Endothelial cell of umbilical vein (primary cell): ENCODE measurements around the gene CTNNA2. TPM values are rescaled to one million over a fixed set of nuclear protein-coding genes. Genes with fewer than 3 reads are reported as not detected.

ENCODE experiments used
- BruUV-seq: library from RNA; stranded (reverse); fragments of 400-500 nt; replicated peaks from 2 replicates; lab custom pipeline; 2021; lab: Mats Ljungman, UMichigan
- CTCF ChIA-PET: fragments of 300-600, 350-600 bp; sonication (Branson Sonifier 250); formaldehyde crosslinking; loops from one replicate; lab custom pipeline; 2021; ENCODE audit warnings: antibody characterized with exemption, inconsistent platforms; lab: Charles Lee
- POLR2A ChIA-PET: fragments of 300-600, 350-600 bp; sonication (Branson Sonifier 250); formaldehyde crosslinking; loops from one replicate; lab custom pipeline; 2021; ENCODE audit warnings: antibody characterized with exemption, inconsistent platforms; lab: Charles Lee
- DNase-seq: peaks from one replicate; pipeline ENCODE4 v3.0.0-alpha.2; 2011; ENCODE audit warnings: low read depth, low spot score
- FAIRE-seq: peaks from 2 replicates; lab custom pipeline; 2011; peaks lifted over from hg19 to GRCh38; lab: Jason Lieb, UNC
- H2AFZ ChIP-seq: 2 replicates; pipeline ENCODE4 v1.6.0; 2012; ENCODE audit warnings: low read depth, low read length, control low read depth, inconsistent platforms
- H3K27ac ChIP-seq: 2 replicates; pipeline ENCODE4 v1.5.1; 2011; ENCODE audit warnings: low read depth, mild to moderate bottlenecking, control low read depth, low read length, moderate library complexity; ENCODE audit not compliant: insufficient read depth
- H3K27me3 ChIP-seq, 2 experiments: 2 replicates each; pipeline versions ENCODE4 v1.6.0 to v1.6.1; 2011; ENCODE audit warnings: low read length in 2 of 2, mixed read lengths in 1 of 2; ENCODE audit not compliant: control insufficient read depth in 2 of 2, insufficient read depth in 2 of 2
- H3K36me3 ChIP-seq, 2 experiments: 2 replicates in 1 of 2; 3 replicates in 1 of 2; pipeline ENCODE4 v1.5.1; 2011; ENCODE audit warnings: low read length in 2 of 2, mild to moderate bottlenecking in 1 of 2, moderate library complexity in 1 of 2; ENCODE audit not compliant: control insufficient read depth in 2 of 2, insufficient read depth in 2 of 2; ENCODE audit errors: extremely low read depth in 1 of 2
- H3K4me1 ChIP-seq: 3 replicates; pipeline ENCODE4 v1.5.1; 2011; ENCODE audit warnings: mild to moderate bottlenecking, low read length; ENCODE audit not compliant: control insufficient read depth, insufficient read depth; ENCODE audit errors: extremely low read depth
- H3K4me2 ChIP-seq: 2 replicates; pipeline ENCODE4 v1.6.1; 2011; ENCODE audit warnings: low read length, control low read depth, mixed read lengths; ENCODE audit not compliant: insufficient read depth
- H3K4me3 ChIP-seq, 3 experiments: fragments of 200-600 bp in 1 of 3; sonication (generic), shearing (Covaris generic) in 1 of 3; replicated peaks in 1 of 3; 2 replicates each; pipeline ENCODE4 v1.5.1; 2011 to 2016; ENCODE audit warnings: control low read depth in 3 of 3, low read length in 3 of 3, mild to moderate bottlenecking in 2 of 3, inconsistent platforms in 1 of 3, low read depth in 1 of 3, moderate library complexity in 1 of 3; ENCODE audit not compliant: insufficient read depth in 1 of 3
- H3K79me2 ChIP-seq: 2 replicates; pipeline ENCODE4 v1.6.0; 2012; ENCODE audit warnings: low read length, inconsistent platforms; ENCODE audit not compliant: control insufficient read depth, insufficient read depth
- H3K9ac ChIP-seq: replicated peaks from 2 replicates; pipeline ENCODE3; 2011; ENCODE audit warnings: low read length, control low read depth; ENCODE audit not compliant: insufficient read depth; ENCODE audit errors: extremely low read depth
- H3K9me1 ChIP-seq: replicated peaks from 3 replicates; pipeline ENCODE4 v1.6.0; 2011; ENCODE audit warnings: mild to moderate bottlenecking, low read length; ENCODE audit not compliant: control insufficient read depth, insufficient read depth; ENCODE audit errors: extremely low read depth
- H3K9me3 ChIP-seq: replicated peaks from 2 replicates; pipeline ENCODE4 v1.5.1; 2012; ENCODE audit warnings: low read length, inconsistent platforms; ENCODE audit not compliant: control insufficient read depth, insufficient read depth
- H4K20me1 ChIP-seq: replicated peaks from 2 replicates; pipeline ENCODE3; 2011; ENCODE audit warnings: mild to moderate bottlenecking, low read length; ENCODE audit not compliant: control insufficient read depth, insufficient read depth; ENCODE audit errors: extremely low read depth
- CTCF ChIP-seq, 2 donors: IDR thresholded peaks; 1 replicate in 1 of 2; 2 replicates in 1 of 2; pipeline ENCODE4 v1.5.1; 2011; ENCODE audit warnings: low read length in 2 of 2, mild to moderate bottlenecking in 2 of 2, moderate library complexity in 2 of 2, control low read depth in 1 of 2, inconsistent platforms in 1 of 2, low read depth in 1 of 2; ENCODE audit not compliant: insufficient read depth in 1 of 2; ENCODE audit errors: extremely low read depth in 1 of 2
- EZH2 ChIP-seq: IDR thresholded peaks from 2 replicates; pipeline ENCODE4 v1.6.1; 2012; ENCODE audit warnings: borderline replicate concordance, low read depth, mild to moderate bottlenecking, moderate library complexity, low read length, inconsistent platforms; ENCODE audit not compliant: severe bottlenecking
- FOS ChIP-seq: IDR thresholded peaks from 2 replicates; pipeline ENCODE4 v1.6.1; 2011; ENCODE audit warnings: mild to moderate bottlenecking, low read length, moderate library complexity, borderline replicate concordance; ENCODE audit not compliant: insufficient read depth
- GATA2 ChIP-seq: IDR thresholded peaks from 2 replicates; pipeline ENCODE4 v1.7.0; 2011; ENCODE audit warnings: low read depth, mild to moderate bottlenecking, moderate library complexity, mixed read lengths, low read length; ENCODE audit not compliant: insufficient read length, insufficient read depth
- JUN ChIP-seq: IDR thresholded peaks from 2 replicates; pipeline ENCODE4 v1.6.1; 2011; ENCODE audit warnings: borderline replicate concordance, low read depth; ENCODE audit not compliant: insufficient read length, insufficient read depth
- MAX ChIP-seq: IDR thresholded peaks from 2 replicates; pipeline ENCODE4 v1.6.1; 2011; ENCODE audit not compliant: insufficient read depth, insufficient read length
- MYC ChIP-seq: IDR thresholded peaks from one replicate; pipeline ENCODE4 v1.6.1; 2011; ENCODE audit warnings: mild to moderate bottlenecking, low read depth, low read length
- POLR2A ChIP-seq: IDR thresholded peaks from 2 replicates; pipeline ENCODE4 v1.6.1; 2012; ENCODE audit warnings: low read depth, mild to moderate bottlenecking, control low read depth, low read length
- POLR2AphosphoS5 ChIP-seq: IDR thresholded peaks from 2 replicates; pipeline ENCODE4 v1.6.1; 2012; ENCODE audit warnings: low read depth, mild to moderate bottlenecking, control low read depth, low read length, moderate library complexity; ENCODE audit not compliant: insufficient read depth
- dilution Hi-C: fragments of 300-500 bp; cut with MboI; formaldehyde crosslinking; loops from one replicate; pipeline ENCODE4 v1.15.0; 2019; ENCODE audit warnings: low sequenced_read_pairs; ENCODE audit not compliant: extremely low pct_ligation_motif_present
- intact Hi-C: fragments of 100-400 bp; cut with micrococcal nuclease; formaldehyde crosslinking; loops from one replicate; pipeline ENCODE4 v1.10.0; 2022
- polyA plus RNA-seq, 4 experiments: library from polyadenylated mRNA; depleted of rRNA in 3 of 4; stranded (reverse) in 3 of 4; unstranded in 1 of 4; fragments of >200 nt; gene quantifications; 2 replicates each; pipeline versions ENCODE4 v1.2.1 to v1.2.3, GENCODE V29; 2011 to 2012; ENCODE audit warnings: missing spikeins in 1 of 4
- total RNA-seq: library from RNA; stranded (reverse); gene quantifications from 2 replicates; pipeline ENCODE4 v1.2.3, GENCODE V29; 2021

Gene CTNNA2
- total and polyA plus RNA-seq, 2 donors (not counting 3 experiments of a cell fraction or from before 2014, with no cell fraction given) = not detected

- Histone ChIP-seq H3K9me1 (no peaks in the 10 kb centered on the region), H3K9me3 (peaks cover 7% of the 10 kb centered on the region)
- dilution Hi-C loops = no loop called here
Observed at GRCh38 chr2:79630972-79631557, 118.2 kb downstream of the CTNNA2 start.

More at GRCh38 chr2:79630972-79631557, 118.2 kb downstream of the CTNNA2 start:
- Histone ChIP-seq H3K27ac (no peak overlapping the region), H4K20me1 (no peaks in the 10 kb centered on the region), H3K4me1 (no peaks in the 10 kb centered on the region), H3K4me2 (no peak overlapping the region), H3K79me2 (no peaks in the 10 kb centered on the region), H3K9ac (no peak overlapping the region), H3K27me3 (no peaks in the 10 kb centered on the region), H2AFZ (no peak overlapping the region), H3K4me3 (no peak overlapping the region), H3K36me3 (no peaks in the 10 kb centered on the region)
- DNase-seq = no peak
- ChIA-PET POLR2A (no interaction called here), CTCF (no interaction called here)
- no peak for FAIRE-seq
- intact Hi-C loops = no loop called here
- BruUV-seq = no TSS peak
- no peak for TF ChIP-seq MYC
- no peak for TF ChIP-seq CTCF (IDR thresholded peaks at IDR 0.05; ENCODE audit: extremely low read depth in 1 of 2, insufficient read depth in 1 of 2, low read depth in 1 of 2, low read length in 2 of 2)
- no peak for TF ChIP-seq FOS
- TF ChIP-seq EZH2 = no peak
- TF ChIP-seq JUN = no peak
- TF ChIP-seq POLR2AphosphoS5 = no peak
- no peak for TF ChIP-seq GATA2
- no peak for TF ChIP-seq MAX
- no peak for TF ChIP-seq POLR2A
